Stimulated activated CD8-positive, alpha-beta memory T cell treated with anti-CD3 and anti-CD28 coated beads, Interleukin-15, amount 100 ng/mL, for 24 hours (primary cell): Measurements from ENCODE around the gene FOXI3.
"Not testable (repeated sequence)": the region's sequence is repeated elsewhere in the genome, so short reads cannot be mapped to it uniquely, and the experiment has no call there.

ENCODE experiments used
- DNase-seq: peaks from one replicate; pipeline ENCODE4 v3.0.0-alpha.2; 2020; ENCODE audit warnings: low read depth

Gene FOXI3

DNA sequence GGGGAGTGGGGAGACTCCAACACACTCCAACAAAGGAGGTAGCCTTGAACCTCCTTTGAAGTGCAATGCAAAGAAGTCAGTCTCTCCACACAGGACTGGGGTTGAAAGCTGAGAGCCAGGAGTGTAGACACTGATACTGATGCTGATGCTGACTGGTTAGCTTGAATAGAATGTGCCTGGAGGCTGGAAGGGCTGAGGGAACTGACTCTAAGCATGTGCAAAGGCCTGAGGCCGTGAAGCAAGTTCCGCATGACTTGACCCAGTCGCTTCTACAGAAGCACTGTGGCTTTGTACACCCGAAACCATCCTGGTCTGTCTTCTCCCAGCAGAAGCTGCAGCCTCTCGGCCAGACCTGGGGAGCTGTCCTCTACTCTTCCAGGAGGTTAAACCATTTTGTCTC is 10.4 kb downstream of the FOXI3 start:
- DNase-seq, result no peak

DNA sequence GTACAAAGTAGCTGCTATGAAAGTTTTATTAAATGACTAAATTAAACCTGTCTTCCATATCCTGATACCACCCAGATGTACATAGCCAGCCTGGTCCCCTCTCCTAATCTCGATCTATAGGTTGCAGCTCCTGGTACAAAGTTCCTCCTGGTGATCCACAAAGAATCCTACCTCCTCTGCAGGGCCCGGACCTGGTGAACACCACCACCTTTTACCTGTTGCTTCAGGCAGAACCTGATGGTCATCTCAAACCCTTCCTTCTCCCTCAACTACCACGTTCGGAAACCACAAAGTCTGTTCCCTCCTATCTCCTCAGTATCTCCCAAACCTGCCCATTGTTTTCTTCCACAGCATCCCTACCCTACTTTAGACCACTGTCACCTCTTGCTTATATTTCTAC is 15.5 kb downstream of the FOXI3 start:
- DNase-seq, result no peak

DNA sequence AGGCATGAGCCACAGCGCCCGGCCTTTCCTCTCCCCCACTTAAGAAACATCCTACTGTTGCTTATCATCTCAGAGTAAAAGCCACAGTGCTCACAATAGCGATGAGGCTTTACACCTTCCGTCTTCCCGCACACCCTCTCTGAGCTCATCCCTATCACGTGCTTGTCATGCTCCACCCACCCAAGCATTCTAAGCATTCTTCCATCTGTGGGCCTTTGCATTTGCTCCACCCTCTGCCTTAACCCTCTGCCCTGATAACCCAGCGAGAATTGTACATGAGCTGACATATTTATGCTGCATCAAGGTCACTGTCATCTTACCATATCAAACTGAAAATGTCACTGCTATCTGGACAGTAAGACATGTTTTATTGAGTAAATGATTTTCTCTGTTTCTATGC is 22.6 kb downstream of the FOXI3 start:
- no peak for DNase-seq

DNA sequence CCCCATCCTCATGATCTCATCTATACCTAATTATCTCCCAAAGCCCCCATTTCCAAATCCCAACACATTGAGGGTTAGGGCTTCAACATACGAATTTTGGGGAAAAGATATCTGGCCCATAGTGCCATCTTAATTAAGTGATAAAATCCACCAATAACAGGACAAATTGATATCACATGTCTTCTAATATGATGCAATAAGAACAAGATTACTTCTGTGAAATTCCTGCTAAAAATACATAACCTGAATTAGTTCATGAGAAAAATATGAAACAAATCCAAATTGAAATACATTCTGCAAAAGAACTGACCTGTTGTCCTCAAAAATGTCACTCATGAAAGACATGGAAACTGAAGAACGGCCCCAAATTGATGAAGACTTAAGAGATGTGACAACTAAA is 28.8 kb downstream of the FOXI3 start:
- DNase-seq, result no peak

DNA sequence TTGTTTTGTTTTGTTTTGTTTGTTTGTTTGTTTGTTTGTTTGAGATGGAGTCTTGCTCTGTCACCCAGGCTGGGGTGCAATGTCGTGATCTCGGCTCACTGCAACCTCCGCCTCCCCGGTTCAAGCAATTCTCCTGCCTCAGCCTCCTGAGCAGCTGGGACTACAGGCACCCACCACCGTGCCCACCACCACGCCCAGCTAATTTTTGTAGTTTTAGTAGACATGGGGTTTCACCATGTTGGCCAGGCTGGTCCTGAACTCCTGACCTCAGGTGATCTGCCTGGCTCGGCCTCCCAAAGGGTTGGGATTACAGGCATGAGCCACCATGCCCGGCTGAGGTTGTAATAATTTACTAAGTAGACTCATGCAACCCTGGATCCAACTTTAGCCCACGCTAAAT is 33.4 kb downstream of the FOXI3 start:
- not testable (repeated sequence) for DNase-seq

DNA sequence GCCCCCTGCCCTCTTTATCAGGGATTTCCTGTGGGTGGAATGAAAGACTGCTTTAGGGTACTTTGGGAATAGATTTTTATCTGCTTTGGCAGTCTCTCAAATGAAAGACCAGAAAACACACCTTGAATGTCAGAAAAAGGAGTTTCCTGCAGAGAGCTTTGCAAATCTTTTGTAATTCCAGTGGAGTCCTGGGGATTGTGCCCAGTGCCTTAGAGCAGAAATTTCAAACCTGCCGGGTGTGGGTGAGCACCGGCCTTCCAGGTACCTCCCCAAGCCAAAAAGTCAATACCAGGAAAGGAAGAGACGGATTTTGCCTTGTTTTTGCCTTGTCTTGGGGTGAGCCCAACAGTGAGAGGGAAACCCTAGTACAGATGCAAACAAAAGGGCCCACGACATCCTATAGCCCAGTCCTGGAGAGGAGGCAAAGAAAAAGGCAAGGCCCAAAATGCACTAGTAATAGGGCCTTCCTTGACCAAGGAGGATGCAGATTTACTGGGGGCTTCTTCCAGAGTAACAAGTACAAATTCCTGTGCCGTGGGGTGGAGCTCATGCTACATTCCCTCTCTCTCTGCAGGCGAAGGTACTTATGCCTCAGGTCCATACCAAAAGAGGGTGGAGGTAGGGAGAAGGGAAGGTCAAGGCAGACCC is 36.4 kb downstream of the FOXI3 start:
- DNase-seq, result no peak

DNA sequence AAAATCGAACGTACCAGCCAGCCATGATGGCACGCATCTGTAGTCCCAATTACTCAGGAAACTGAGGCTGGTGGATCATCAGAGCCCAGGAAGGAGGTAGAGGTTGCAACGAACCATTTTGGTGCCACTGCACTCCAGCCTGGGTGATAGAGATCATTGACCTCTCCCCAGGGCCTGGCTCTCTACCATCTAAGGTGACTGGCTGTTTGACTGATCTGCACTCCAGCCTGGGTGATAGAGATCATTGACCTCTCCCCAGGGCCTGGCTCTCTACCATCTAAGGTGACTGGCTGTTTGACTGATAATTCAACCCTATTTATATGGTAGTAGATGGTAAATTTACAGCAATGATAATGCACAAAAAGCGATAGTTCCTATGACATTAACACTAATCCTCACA is 43.6 kb downstream of the FOXI3 start:
- DNase-seq, result not testable (repeated sequence)

DNA sequence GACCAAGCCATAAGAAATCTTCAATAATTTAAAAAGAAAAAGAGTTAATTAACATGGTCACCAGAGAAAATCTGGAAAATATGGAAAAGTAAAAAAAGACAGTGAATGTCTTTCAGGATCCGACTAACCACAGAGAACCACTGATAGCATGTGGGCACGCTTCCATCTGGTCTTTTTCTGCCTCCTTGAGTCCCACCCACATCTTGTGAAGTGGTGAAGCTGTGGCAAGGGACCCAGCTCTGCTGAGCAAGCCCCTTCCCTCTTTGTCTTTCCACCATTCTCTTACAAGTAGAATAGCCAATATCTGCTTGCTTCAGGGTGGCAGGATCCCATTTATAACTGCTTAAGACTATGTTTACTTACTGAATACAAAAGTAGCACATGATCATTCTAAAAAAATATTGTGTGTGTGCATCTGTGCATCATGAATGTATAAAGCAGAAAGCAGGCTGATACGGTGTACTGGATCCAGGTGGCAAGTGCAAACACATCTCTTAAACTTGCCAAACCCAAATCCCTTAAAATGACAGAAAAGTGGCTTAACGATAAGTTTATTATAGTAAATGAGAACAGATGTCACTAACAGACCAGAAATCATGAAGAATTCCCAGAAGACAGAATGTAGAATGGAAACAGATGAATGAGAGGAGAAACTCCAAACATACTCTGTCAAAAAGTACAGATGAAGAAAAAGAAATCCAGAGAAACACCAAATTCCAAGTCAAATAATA is 52.3 kb downstream of the FOXI3 start:
- DNase-seq, result no peak

DNA sequence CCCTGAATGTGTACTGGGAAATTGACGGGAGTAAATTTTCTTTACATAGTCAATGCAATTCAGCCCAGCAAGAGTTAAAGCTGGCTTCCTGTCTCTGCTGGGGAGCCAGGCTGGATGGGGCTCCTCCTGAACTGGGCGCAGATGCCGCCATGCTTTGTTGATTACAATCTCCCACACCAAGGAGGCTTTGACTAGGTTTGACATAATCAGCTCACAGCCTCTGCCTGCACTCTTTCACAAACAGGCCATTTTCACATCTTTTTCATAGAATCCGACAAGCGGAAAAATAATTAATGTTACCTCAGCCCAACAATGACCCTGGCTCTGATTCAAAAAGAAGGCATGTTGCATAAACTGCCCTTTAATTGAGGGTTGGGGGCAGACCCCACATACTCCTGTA is 54.3 kb downstream of the FOXI3 start:
- DNase-seq, result no peak
